IPS-15b (cell line): ENCODE data around the gene OR1D2.
A peak's percentile ranks its signal among the peaks of the same experiment; 100 is the strongest.
"Not testable (repeated sequence)": the region's sequence is repeated elsewhere in the genome, so short reads cannot be mapped to it uniquely, and the experiment has no call there.

Experiments
- H3K27me3 ChIP-seq: one replicate; pipeline ENCODE4 v1.6.1; 2013; ENCODE audit warnings: low read length; ENCODE audit not compliant: control insufficient read depth, insufficient read depth
- H3K36me3 ChIP-seq: one replicate; pipeline ENCODE4 v1.6.1; 2013; ENCODE audit warnings: low read length; ENCODE audit not compliant: control insufficient read depth, insufficient read depth
- H3K4me1 ChIP-seq: one replicate; pipeline ENCODE4 v1.6.1; 2013; ENCODE audit warnings: mild to moderate bottlenecking, low read length; ENCODE audit not compliant: control insufficient read depth, insufficient read depth
- H3K4me3 ChIP-seq: one replicate; pipeline ENCODE4 v1.5.1; 2013; ENCODE audit warnings: low read depth, low read length
- H3K9ac ChIP-seq: one replicate; pipeline ENCODE4 v1.6.1; 2013; ENCODE audit warnings: low read depth, mild to moderate bottlenecking, low read length
- H3K9me3 ChIP-seq: one replicate; pipeline ENCODE4 v1.6.1; 2013; ENCODE audit warnings: mild to moderate bottlenecking, low read length; ENCODE audit not compliant: control insufficient read depth, insufficient read depth

Gene OR1D2

GRCh38 chr17:3104322-3104721 lies at the start of gene OR1D2:
Gene OR1D2, minus strand, starts transcription at chr17:3104422. Its CDS starts 11,426 bp downstream, at chr17:3092996.
- no peak within 1 kb of the TSS for H3K4me3 ChIP-seq
- H3K4me1 ChIP-seq = no peaks in the 10 kb centered on the region
- no peaks in the 10 kb centered on the region for H3K36me3 ChIP-seq
- H3K9ac ChIP-seq = no peak within 1 kb of the TSS
- no peaks in the 10 kb centered on the region for H3K27me3 ChIP-seq
- H3K9me3 ChIP-seq = peaks cover 5% of the 10 kb centered on the region

GRCh38 chr17:3137494-3137893 lies 33.3 kb upstream of the OR1D2 start:
- H3K9ac ChIP-seq, H3K27me3 ChIP-seq, H3K4me3 ChIP-seq, H3K36me3 ChIP-seq, H3K4me1 ChIP-seq, H3K9me3 ChIP-seq: not testable (repeated sequence)

GRCh38 chr17:3127451-3127850 lies 23.2 kb upstream of the OR1D2 start, which contains the start of gene OR1G1:
Gene OR1G1, minus strand, starts transcription at chr17:3127551. Its CDS starts 0 bp downstream, at chr17:3127551.
- Histone ChIP-seq H3K9ac (no peak within 1 kb of the TSS), H3K27me3 (no peaks in the 10 kb centered on the region), H3K4me1 (no peaks in the 10 kb centered on the region), H3K4me3 (no peak within 1 kb of the TSS), H3K36me3 (no peaks in the 10 kb centered on the region), H3K9me3 (no peaks in the 10 kb centered on the region)

- H3K27me3 ChIP-seq, H3K4me1 ChIP-seq, H3K36me3 ChIP-seq, H3K4me3 ChIP-seq, H3K9me3 ChIP-seq, H3K9ac ChIP-seq: not testable (repeated sequence)
Observed at GRCh38 chr17:3073850-3074249, 30.4 kb downstream of the OR1D2 start.

GRCh38 chr17:3065192-3065591 lies 39.0 kb downstream of the OR1D2 start:
- not testable (repeated sequence) for H3K36me3 ChIP-seq, H3K9ac ChIP-seq, H3K4me3 ChIP-seq, H3K9me3 ChIP-seq, H3K4me1 ChIP-seq, H3K27me3 ChIP-seq

GRCh38 chr17:3063507-3063906 lies 40.7 kb downstream of the OR1D2 start, which contains the start of gene OR1D5:
Gene OR1D5, minus strand, starts transcription at chr17:3063607. Its CDS starts 0 bp downstream, at chr17:3063607.
- not testable (repeated sequence) for H3K9ac ChIP-seq, H3K36me3 ChIP-seq, H3K9me3 ChIP-seq, H3K27me3 ChIP-seq, H3K4me3 ChIP-seq, H3K4me1 ChIP-seq

GRCh38 chr17:3062824-3063377 lies 41.3 kb downstream of the OR1D2 start:
- not testable (repeated sequence) for H3K4me1 ChIP-seq, H3K9me3 ChIP-seq, H3K36me3 ChIP-seq, H3K27me3 ChIP-seq, H3K4me3 ChIP-seq, H3K9ac ChIP-seq

- H3K27me3 ChIP-seq, H3K36me3 ChIP-seq, H3K9me3 ChIP-seq, H3K4me3 ChIP-seq, H3K4me1 ChIP-seq, H3K9ac ChIP-seq: not testable (repeated sequence)
Observed at GRCh38 chr17:3054868-3055267, 49.4 kb downstream of the OR1D2 start.

GRCh38 chr17:3049705-3050295 lies 54.4 kb downstream of the OR1D2 start:
- H3K9me3 ChIP-seq = no peaks in the 10 kb centered on the region
- H3K4me1 ChIP-seq = no peaks in the 10 kb centered on the region
- H3K9ac ChIP-seq = peak overlapping the region; percentile 90
- no peaks in the 10 kb centered on the region for H3K27me3 ChIP-seq
- no peaks in the 10 kb centered on the region for H3K36me3 ChIP-seq
- peak overlapping the region; percentile 94 for H3K4me3 ChIP-seq

- peak overlapping the region; percentile 94 for H3K4me3 ChIP-seq
- no peaks in the 10 kb centered on the region for H3K27me3 ChIP-seq
- H3K9me3 ChIP-seq = no peaks in the 10 kb centered on the region
- H3K4me1 ChIP-seq = no peaks in the 10 kb centered on the region
- peak overlapping the region; percentile 90 for H3K9ac ChIP-seq
- no peaks in the 10 kb centered on the region for H3K36me3 ChIP-seq
Observed at GRCh38 chr17:3048727-3049471, 55.3 kb downstream of the OR1D2 start.

GRCh38 chr17:3046753-3047152 lies 57.5 kb downstream of the OR1D2 start:
- H3K9me3 ChIP-seq = no peaks in the 10 kb centered on the region
- H3K4me1 ChIP-seq = no peaks in the 10 kb centered on the region

GRCh38 chr17:3043737-3044365 lies 60.4 kb downstream of the OR1D2 start:
- H3K9me3 ChIP-seq = no peaks in the 10 kb centered on the region
- H3K9ac ChIP-seq = no peak overlapping the region
- no peaks in the 10 kb centered on the region for H3K27me3 ChIP-seq
- no peak overlapping the region for H3K4me3 ChIP-seq
- no peaks in the 10 kb centered on the region for H3K36me3 ChIP-seq
- H3K4me1 ChIP-seq = no peaks in the 10 kb centered on the region

More at GRCh38 chr17:3046753-3047152, 57.5 kb downstream of the OR1D2 start:
- Histone ChIP-seq H3K36me3 (no peaks in the 10 kb centered on the region), H3K9ac (no peak overlapping the region), H3K4me3 (no peak overlapping the region), H3K27me3 (no peaks in the 10 kb centered on the region)
